ENCODE results near the gene APBB3.

Gene APBB3

DNA sequence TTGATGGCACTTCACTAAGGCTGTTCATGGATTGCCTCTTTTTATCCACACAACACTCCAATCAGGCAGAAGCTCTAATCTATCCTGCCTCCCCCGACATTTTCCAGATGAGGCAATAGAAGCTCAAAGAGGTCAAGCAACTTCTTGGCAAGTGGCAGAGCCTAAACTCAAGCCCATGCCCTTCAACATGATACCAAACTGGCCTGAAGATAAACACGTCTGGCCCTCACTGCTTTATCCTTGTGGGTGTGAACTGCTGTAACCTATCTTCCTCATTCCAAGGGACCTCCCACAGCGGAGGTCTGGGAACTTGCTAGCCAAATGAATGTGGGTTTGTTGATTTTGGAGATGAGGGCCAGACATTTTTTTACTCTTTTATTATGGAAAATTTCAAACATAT, 9.8 kb upstream of the APBB3 start:
- no peak for DNase-seq (ENCODE audit: low read depth)

GRCh38 chr5:140573683-140574082, 9.3 kb upstream of the APBB3 start:
- DNase-seq (ENCODE audit: low read depth), result no peak

- no peak for DNase-seq (ENCODE audit: low read depth)
Measured at GRCh38 chr5:140571105-140571504, 6.7 kb upstream of the APBB3 start.

- no peak for DNase-seq (ENCODE audit: low read depth)
Measured at GRCh38 chr5:140570488-140570887, 6.1 kb upstream of the APBB3 start.

DNA sequence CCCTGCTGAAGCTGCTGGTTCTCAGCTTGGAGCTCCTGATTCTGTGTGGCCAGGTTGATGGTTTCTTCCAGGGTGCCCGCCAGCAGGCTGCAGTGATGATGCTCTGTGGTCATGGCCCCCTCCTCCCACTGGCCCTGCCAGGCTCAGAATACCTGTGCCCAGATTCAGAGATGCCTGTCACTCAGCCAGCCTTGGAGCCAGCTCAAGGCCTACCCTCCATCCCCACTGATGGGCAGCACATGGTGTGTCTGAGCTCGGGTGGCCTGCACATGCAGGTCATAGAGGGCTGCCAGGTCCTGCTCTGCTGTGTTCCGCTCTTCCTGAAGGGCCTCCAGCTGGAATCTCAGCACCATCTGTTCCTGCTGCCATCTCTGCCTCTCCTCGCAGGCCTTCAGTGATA, 5.7 kb upstream of the APBB3 start:
- DNase-seq (ENCODE audit: low read depth), result no peak

GRCh38 chr5:140569197-140569596, 4.8 kb upstream of the APBB3 start:
- no peak for DNase-seq (ENCODE audit: low read depth)

- no peak for DNase-seq (ENCODE audit: low read depth)
Measured at GRCh38 chr5:140568443-140569063, 4.2 kb upstream of the APBB3 start.

DNA sequence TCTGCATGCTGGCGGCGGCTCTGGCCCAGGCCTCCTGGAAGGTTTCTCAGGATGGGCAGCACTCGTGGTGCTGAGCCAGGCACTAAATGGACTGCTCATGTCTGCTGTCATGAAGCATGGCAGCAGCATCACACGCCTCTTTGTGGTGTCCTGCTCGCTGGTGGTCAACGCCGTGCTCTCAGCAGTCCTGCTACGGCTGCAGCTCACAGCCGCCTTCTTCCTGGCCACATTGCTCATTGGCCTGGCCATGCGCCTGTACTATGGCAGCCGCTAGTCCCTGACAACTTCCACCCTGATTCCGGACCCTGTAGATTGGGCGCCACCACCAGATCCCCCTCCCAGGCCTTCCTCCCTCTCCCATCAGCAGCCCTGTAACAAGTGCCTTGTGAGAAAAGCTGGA, 3.5 kb upstream of the APBB3 start:
- DNase-seq (ENCODE audit: low read depth), result no peak

DNA sequence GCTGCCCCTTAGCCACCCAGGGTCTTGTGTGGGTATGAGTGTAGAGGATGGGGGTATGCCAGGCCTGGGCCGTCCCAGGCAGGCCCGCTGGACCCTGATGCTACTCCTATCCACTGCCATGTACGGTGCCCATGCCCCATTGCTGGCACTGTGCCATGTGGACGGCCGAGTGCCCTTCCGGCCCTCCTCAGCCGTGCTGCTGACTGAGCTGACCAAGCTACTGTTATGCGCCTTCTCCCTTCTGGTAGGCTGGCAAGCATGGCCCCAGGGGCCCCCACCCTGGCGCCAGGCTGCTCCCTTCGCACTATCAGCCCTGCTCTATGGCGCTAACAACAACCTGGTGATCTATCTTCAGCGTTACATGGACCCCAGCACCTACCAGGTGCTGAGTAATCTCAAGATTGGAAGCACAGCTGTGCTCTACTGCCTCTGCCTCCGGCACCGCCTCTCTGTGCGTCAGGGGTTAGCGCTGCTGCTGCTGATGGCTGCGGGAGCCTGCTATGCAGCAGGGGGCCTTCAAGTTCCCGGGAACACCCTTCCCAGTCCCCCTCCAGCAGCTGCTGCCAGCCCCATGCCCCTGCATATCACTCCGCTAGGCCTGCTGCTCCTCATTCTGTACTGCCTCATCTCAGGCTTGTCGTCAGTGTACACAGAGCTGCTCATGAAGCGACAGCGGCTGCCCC, 2.9 kb upstream of the APBB3 start:
- DNase-seq (ENCODE audit: low read depth), result no peak

GRCh38 chr5:140566665-140567064, 2.3 kb upstream of the APBB3 start:
- DNase-seq (ENCODE audit: low read depth), result no peak

DNA sequence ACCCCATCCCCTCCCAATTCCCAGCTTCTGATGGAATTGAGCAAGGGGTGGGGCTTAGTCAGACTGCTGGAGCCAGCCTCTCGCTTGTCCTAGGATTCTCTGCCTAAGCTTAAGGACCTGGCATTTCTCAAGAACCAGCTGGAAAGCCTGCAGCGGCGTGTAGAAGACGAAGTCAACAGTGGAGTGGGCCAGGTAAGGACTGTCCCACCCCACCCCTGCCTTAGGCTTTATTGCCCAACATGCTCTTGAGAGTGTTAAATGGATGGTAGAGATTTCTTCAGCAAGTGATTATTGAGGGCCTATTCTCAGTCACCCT, 1.3 kb upstream of the APBB3 start:
- DNase-seq (ENCODE audit: low read depth), result peak; percentile 28

DNA sequence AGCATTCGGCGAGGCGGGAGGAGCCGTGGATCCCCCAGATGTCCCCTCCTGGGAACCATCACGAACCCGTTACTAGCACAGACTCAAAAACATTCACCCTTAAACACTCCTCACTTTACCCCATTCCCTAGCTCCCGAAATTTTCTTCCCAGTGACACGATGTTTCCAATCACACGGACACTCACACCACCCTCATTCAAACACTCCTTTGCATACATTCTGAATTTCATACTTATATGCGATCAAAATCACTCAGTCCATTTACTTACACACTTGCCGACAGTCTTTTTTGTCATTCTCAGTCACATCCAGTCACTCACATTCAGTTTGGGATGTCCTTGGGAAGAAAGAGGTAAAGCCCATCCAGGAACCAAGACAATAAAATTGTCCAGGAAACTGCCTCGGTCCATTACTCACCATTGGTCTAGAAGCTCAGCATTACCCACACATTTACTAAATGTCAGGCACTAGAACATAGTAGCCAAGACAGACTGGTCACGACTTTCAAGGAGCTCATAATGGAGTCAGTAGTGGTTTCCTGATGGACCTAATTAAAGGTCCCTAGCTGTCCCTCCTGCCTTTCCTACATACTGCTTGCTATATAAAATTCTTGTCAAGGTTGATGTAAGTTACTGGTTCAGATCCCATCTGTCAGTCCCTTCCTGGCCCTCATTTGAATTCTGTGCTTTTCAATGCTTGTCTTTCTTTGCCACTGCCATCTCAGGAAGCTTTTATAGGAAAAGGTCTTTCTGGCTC, 804 bp upstream of the APBB3 start:
- DNase-seq (ENCODE audit: low read depth), result peak; percentile 66

DNA sequence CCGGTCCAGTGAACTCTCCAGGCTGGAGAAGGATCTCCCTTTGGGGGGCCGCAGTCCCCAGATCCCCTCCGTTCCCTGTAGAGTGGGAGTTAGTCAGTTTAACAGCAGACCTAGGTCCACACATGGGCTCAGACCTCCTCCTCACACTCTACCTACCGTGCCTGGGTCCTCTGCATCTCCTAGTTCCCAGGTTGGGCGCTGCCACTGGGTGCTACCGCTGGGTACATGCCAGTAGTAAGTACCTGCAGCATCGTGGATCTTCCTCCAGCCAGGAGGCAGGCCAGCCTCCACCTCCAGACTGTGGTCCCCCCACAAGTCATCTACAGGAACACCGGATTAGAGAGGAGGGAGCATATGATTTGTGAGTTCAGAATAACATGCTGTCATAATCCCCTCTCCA, 802 bp downstream of the APBB3 start:
- no peak for DNase-seq (ENCODE audit: low read depth)

GRCh38 chr5:140561753-140562523, 2.5 kb downstream of the APBB3 start:
- no peak for DNase-seq (ENCODE audit: low read depth)

- DNase-seq (ENCODE audit: low read depth), result no peak
Measured at GRCh38 chr5:140560227-140560626, 4.2 kb downstream of the APBB3 start.

- no peak for DNase-seq (ENCODE audit: low read depth)
Measured at GRCh38 chr5:140558542-140558941, 5.9 kb downstream of the APBB3 start.

DNA sequence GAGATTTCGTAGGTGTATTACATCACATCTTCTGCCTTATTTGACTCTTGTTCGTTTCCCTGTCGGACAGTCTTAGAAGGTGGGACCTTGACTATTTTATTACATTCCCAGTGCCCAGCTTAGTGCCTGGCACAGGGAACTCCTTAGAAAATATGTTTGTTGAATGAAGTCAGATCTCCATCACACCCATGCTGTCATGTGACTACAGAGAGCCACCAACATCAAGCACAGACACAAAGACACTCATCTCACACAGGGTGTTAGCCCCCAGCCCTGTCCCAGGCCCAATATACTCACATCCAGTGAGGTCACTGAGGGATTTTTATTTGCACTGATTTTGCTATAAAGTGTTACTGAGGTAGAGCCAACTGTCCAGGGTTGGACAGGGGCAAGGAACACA, 6.4 kb downstream of the APBB3 start:
- no peak for DNase-seq (ENCODE audit: low read depth)

DNA sequence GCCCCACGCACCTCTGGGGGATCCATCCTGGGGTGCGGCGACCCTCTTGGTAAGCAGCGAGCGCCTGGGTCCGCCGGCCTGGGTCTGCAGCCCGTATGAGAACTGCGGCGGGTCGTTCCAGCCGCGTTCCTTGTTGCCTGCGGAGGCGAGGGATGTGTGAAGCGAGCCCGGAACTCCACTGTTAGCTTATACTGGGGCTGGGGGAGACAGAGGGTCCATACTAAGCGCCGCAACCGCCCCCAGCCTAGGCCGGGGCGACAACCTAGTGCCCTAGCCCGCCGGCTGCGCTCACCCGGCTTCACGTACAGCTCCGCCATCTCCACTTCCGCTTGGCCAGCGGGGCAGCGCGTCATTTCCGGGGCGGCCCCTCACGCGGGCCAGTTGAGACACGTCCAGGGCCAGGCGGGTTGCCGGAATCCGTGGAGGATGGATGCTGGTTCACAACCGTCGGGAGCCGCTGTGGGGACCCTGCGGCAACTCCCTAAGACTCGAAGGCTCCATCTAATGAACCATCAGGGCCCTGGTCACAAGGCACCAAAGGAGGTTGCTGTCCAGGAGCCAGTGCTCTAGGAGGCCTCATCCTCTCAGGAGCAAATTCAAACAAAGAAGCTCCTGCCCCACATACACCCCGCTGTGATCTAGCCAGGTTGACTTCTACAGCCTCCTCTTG, 7.1 kb downstream of the APBB3 start, which contains the start of gene SRA1:
Gene SRA1 (minus strand): TSS at position 338 of the 670 bp plus-strand sequence. CDS start 21 bp downstream, at position 317.
- peak; percentile 92 for DNase-seq (ENCODE audit: low read depth)

- no peak for DNase-seq (ENCODE audit: low read depth)
Measured at GRCh38 chr5:140556438-140556837, 8.0 kb downstream of the APBB3 start.

- DNase-seq (ENCODE audit: low read depth), result no peak
Measured at GRCh38 chr5:140555747-140556312, 8.6 kb downstream of the APBB3 start.

DNA sequence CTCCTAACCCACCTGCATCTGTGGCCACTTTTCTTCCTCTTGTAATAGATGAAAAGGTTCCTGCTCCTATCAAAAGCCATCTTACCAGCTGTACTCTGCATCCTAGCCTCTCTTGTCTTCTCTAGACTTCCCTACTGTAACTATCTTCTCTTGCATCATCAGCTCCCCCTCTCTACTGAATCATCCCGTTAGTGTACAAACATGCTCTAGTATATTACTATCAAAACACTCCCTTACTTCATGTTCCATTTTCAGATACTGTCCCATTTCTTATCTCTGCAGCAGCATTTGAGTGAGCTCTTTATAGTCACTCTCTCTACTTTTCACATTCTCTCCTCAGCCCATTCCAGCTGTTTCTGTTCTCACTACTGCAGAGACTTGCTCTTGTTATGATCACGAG, 9.9 kb downstream of the APBB3 start:
- peak; percentile 67 for DNase-seq (ENCODE audit: low read depth)

DNA sequence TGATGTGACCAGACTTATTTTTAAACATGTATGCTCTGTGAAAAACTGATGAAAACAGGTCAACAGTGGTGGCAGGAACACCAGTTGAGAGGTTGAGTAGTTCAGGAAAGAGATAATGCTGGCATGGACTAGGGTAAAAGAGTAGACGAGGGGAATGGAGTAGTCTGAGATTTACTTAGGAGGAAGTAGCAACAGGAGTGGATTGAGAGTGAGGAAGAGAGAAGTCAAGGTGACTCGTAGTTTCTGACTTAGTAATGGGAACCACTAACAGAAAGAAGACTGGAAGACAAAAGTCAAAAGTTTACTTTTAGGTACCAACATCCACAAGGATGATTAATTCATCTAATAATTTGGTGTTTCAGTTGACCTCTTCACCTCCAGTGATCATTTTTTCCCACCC, 10.7 kb downstream of the APBB3 start:
- DNase-seq (ENCODE audit: low read depth), result peak; percentile 59
